ENCODE results near the gene SLF2.

SLF2 gene, protein sequence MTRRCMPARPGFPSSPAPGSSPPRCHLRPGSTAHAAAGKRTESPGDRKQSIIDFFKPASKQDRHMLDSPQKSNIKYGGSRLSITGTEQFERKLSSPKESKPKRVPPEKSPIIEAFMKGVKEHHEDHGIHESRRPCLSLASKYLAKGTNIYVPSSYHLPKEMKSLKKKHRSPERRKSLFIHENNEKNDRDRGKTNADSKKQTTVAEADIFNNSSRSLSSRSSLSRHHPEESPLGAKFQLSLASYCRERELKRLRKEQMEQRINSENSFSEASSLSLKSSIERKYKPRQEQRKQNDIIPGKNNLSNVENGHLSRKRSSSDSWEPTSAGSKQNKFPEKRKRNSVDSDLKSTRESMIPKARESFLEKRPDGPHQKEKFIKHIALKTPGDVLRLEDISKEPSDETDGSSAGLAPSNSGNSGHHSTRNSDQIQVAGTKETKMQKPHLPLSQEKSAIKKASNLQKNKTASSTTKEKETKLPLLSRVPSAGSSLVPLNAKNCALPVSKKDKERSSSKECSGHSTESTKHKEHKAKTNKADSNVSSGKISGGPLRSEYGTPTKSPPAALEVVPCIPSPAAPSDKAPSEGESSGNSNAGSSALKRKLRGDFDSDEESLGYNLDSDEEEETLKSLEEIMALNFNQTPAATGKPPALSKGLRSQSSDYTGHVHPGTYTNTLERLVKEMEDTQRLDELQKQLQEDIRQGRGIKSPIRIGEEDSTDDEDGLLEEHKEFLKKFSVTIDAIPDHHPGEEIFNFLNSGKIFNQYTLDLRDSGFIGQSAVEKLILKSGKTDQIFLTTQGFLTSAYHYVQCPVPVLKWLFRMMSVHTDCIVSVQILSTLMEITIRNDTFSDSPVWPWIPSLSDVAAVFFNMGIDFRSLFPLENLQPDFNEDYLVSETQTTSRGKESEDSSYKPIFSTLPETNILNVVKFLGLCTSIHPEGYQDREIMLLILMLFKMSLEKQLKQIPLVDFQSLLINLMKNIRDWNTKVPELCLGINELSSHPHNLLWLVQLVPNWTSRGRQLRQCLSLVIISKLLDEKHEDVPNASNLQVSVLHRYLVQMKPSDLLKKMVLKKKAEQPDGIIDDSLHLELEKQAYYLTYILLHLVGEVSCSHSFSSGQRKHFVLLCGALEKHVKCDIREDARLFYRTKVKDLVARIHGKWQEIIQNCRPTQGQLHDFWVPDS

DNA sequence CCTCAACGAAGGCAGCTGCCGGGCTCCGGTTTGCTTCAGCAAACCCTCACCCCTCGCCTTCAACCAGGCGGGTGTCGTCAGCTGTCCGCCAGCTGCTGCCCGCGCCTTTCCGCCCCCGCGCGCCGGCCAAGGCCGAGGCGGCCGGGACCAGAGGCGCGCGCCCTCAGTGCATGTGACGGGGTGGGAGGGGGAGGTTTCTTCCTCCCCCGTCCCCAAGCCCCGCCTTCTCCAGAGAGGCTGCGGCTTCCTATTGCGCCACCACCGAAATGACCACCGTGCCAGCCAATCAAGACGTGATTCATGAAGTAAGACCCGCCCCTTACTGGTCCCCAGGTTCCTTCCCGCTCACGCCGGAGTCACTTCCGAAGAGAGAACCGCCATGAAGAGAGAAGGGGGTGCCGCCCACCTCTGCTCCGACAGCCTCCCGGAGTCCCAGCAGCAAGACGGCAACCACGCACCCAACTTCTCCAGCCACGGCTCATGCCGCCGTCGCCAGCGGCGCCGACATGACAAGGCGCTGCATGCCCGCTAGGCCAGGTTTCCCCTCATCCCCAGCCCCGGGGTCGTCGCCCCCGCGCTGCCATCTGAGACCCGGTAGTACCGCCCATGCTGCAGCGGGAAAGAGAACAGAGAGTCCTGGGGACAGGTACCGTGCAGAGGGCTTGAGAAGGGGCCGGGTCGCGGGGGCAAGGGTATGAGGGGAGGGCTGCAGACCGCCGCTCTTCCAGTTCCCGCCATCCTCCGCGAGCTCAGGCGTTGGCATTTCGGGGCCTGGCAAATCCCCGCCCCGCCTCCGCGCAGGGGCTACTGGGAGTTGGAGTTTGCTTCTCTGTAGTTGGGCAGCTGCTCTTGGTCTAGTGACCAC is at the start of gene SLF2:
SLF2 (plus strand) TSS at position 359 of the 865 bp plus-strand sequence; CDS start at position 507, 148 bp downstream.
- DNase-seq: peak; percentile 95

DNA sequence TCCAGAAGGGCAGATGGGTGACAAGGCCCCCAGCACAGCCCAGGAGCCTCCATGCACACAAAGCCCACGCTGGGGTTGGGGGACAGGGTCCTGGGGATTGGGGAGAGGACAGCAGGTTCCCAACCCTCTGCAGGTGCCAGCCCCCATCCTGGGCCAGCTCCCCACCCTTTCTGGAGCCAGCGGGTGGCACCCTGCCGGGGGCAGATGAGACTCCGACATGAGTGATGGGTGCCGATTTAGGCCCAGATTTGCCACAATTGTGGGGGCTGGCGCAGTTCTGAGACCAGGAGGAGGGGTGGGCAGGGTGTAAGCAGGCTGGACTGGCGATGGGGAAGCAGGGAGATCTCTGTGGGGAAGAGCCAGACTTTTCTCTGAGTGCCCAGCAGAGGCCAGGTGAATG is 49.3 kb upstream of the SLF2 start:
- DNase-seq: no peak

DNA sequence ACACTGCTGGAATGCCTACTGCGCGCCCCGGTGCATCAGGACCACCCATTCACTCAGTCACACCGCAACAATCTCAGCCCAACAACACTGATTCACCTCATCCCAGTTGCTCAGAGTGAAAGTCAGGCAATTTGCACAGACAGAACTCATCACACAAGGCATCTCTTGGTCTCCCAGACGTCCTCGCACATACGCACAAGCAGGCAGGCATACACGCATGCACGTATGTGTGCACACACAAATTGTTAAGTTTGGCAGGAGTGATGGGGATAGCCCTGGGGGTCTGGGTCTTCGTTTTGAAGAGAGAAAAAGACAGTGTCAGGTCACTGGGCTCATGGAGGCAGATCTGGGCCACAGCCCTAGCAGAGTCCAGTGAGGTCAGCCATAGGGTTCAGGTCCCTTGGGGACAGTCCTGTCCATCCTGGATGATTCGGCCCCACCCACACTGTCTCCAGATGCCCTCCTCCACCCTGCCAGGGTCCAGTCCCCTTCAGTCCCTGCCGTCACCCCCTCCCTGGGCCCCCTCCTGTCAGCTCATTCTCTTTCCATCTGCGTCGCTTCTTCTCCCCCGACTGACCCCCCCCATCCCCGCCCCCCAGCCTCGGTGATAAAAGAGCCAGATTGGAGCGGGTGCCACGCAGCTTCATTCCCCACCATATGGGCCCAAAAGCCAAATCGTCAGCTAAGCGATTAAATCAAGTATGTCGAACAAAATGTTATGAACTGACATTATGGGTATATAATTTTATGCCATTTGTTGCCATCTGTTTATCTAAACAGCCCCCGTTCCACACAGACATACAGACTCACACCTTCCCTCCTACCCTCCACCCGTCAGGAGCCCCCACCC is 48.5 kb upstream of the SLF2 start:
- DNase-seq: no peak

DNA sequence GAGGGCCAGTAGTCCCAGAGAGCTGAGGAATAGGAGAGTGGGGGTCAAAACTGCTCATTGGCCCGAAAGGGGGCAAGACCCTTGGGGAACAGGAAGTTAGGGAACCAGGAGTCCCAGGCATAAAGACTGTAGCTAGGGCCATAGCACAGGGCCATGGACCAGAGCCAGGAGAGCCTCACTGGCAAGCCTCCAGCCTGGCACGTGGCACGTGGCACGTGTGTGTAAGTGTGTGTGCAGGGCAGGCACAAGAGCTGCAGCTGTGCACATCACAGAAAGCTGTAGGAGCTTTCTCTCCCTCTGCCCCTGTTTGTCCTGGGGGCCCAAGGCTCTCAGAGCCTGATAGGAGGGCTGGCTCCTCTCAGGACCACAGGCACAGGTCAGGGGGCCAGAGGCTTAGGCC is 47.8 kb upstream of the SLF2 start:
- DNase-seq: no peak

DNA sequence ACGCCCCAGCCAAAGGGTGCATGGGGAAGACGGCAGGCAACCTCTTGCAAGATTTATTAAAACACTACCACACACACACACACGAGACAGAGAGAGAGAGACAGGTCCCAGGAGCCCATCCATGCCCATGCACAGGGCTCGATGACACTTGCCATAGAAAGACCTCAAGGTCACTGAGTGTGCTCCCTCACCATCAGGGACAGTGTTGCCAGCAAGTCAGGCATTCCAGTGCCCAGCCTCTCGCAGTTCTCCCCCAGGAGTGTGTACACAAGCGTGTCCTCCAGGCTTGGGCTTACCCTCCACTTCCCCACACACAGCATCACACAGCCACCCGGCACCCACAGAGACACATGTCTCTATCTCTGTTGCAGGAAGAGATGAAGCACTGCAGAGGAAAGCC is 46.8 kb upstream of the SLF2 start:
- DNase-seq: no peak

GRCh38 chr10:100866575-100867098 is 46.1 kb upstream of the SLF2 start:
- no peak for DNase-seq

GRCh38 chr10:100867261-100867963 is 45.4 kb upstream of the SLF2 start:
- DNase-seq: no peak

GRCh38 chr10:100868382-100868781 is 44.4 kb upstream of the SLF2 start:
- no peak for DNase-seq

- DNase-seq: no peak
Measured at GRCh38 chr10:100869399-100869798, 43.4 kb upstream of the SLF2 start.

GRCh38 chr10:100872034-100872791 is 40.5 kb upstream of the SLF2 start:
- DNase-seq: no peak

GRCh38 chr10:100873146-100873826 is 39.5 kb upstream of the SLF2 start:
- no peak for DNase-seq

DNA sequence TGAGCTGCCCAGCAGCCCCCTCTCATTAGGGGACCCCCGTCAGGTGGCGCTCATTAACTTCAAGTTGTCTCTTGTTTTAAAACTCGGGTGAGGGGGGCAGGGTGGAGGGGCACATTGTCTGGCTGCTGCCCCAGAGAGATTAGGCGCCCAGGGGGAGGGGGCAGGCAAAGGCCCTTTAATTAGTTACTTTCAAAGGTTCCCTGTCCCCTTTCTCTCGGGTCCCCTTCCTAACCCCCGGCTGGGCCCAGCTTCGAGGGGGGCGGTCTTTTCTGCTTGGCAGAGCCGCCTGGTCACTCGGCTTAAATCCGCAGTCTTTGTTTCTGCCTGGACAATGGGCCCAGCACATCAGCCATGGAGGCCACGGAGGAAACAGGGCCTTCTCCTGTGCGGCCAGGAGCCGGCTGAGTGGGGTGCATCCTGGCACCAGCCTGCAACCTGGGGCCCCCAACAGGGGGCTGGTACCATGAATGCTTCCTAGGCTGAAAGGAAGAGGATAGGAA is 38.9 kb upstream of the SLF2 start:
- DNase-seq: no peak

GRCh38 chr10:100874702-100875483 is 37.9 kb upstream of the SLF2 start:
- DNase-seq: no peak

DNA sequence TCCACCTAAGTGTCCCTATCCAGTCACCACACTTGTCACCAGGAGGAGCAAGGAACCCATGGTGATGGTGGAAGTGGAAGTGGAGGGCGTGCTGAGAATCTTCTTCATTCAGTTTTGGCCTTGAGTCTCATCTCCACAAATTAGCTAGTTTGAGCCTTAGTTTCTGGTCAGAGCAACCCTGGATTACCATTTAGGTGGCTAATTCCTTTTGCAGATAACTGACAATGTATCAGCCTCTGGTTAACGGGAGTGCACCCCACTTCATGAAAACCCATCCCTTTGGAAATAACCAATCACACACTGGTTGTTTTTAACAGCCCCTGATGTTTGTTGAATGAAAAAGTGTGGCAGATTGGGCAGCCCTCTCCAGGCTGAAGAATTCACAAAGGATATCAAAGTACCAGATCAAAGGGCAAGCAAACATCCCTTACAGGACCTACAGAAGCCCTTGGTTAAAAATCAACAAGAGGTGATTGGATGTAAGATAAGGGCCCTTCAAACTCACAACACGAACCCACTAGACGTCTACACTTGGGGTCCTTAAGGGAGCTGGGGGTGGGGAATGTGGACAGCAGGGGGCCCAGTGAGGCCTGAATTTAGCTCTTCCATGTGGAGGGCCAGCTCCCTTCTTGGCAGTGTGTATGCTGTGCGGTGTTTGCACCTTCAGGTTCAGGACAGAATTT is 37.1 kb upstream of the SLF2 start:
- DNase-seq: no peak

DNA sequence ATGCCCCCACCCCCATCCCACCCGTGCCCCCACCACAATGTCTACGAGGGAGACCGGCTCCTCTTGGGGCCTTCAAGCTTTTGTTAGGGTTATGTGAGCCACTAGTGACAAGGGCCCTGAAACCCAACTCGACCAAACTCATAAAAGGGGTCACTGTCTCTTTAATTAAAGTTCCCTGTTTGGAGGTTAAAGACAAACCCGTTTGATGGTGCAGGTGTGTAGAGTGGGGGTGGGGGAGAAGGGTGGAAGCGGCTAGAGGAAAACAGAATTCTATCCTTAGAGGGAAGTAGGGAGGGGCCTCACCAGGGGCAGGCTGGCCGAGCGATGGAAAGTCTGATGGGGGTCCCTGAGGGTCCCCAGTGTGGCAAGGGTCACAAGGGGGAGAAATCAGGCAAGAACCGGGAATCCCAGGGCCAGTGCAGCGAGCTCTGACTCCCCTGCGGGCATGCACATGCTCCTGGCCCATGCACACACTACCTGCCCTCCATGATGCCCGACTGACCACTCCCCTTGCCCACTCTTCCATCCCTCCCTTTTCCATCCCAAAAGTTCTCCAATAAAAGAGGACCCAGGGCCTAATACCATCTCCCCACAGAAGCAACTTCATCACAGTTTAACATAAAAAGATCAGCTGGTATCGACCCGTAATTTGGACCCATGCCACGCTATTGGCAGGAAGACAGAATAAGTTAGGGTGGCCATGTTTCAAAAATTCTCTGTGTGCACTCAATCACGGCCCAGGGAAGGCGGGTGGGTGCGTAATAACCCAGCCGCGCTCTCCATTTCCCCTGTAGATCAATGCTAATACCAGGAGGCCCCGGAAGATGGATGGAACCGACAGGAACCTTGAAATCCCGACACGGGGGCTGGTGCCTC is 35.9 kb upstream of the SLF2 start:
- no peak for DNase-seq

GRCh38 chr10:100877461-100877850 is 35.3 kb upstream of the SLF2 start:
- no peak for DNase-seq

Measured in GF-D8 (cell line).